ENCODE data around the gene CD244. TPM values are rescaled to one million over a fixed set of nuclear protein-coding genes. Genes with fewer than 3 reads are reported as not detected.

The CD244 gene
- total RNA-seq, 2 donors from 2014 or later, result 0.49 to 0.58 TPM

- Histone ChIP-seq H3K4me3 (no peak overlapping the region), H3K9me3 (no peaks in the 10 kb centered on the region), H3K27ac (no peak overlapping the region), H3K27me3 (no peaks in the 10 kb centered on the region), H3K9ac (ENCODE audit: low read depth in 2 of 2, low read length in 2 of 2) (no peak overlapping the region), H3K4me1 (no peaks in the 10 kb centered on the region), H3K36me3 (no peaks in the 10 kb centered on the region)
- no peak for TF ChIP-seq CTCF (IDR thresholded peaks at IDR 0.05)
- no peak for DNase-seq
- intact Hi-C loops (cut with DNase I), result no loop called here
These were observed 54.4 kb downstream of the CD244 start for GRCh38 chr1:160808289-160808688.

DNA sequence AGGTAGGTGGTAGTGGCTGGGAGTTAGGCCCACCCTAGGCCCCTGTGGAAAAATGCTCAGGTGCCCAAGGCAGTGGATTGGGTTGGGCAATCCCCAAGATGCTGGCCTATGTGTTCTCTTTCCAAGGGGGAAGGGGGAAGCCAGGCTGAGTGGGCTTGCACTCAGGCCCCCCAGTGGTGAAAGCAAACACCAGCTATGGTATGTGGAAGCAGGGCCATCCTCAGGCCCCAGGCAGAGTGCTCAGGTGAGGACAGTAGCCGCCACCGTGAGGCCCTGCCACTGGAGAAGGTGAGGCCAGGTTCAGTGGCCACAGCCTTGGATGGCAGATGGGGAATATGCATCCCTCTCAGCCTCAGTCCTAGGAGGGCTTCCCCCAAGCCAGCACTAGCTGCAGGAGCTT lies 54.9 kb downstream of the CD244 start:
- Histone ChIP-seq H3K9me3 (no peaks in the 10 kb centered on the region), H3K4me3 (no peak overlapping the region), H3K36me3 (no peaks in the 10 kb centered on the region), H3K27me3 (no peaks in the 10 kb centered on the region), H3K9ac (ENCODE audit: low read depth in 2 of 2, low read length in 2 of 2) (no peak overlapping the region), H3K27ac (no peak overlapping the region), H3K4me1 (no peaks in the 10 kb centered on the region)
- DNase-seq, result no peak
- intact Hi-C loops (cut with DNase I), result no loop called here
- no peak for TF ChIP-seq CTCF (IDR thresholded peaks at IDR 0.05)

- intact Hi-C loops (cut with DNase I), result no loop called here
- no peak overlapping the region for H3K27ac ChIP-seq
- DNase-seq, result no peak
- no peaks in the 10 kb centered on the region for H3K27me3 ChIP-seq
- no peak overlapping the region for H3K4me3 ChIP-seq
- H3K9me3 ChIP-seq, result no peaks in the 10 kb centered on the region
- H3K9ac ChIP-seq (ENCODE audit: low read depth in 2 of 2, low read length in 2 of 2), result no peak overlapping the region
- TF ChIP-seq CTCF (IDR thresholded peaks at IDR 0.05), result no peak
- H3K36me3 ChIP-seq, result no peaks in the 10 kb centered on the region
- no peaks in the 10 kb centered on the region for H3K4me1 ChIP-seq
These were observed 55.4 kb downstream of the CD244 start for GRCh38 chr1:160807247-160807646.

DNA sequence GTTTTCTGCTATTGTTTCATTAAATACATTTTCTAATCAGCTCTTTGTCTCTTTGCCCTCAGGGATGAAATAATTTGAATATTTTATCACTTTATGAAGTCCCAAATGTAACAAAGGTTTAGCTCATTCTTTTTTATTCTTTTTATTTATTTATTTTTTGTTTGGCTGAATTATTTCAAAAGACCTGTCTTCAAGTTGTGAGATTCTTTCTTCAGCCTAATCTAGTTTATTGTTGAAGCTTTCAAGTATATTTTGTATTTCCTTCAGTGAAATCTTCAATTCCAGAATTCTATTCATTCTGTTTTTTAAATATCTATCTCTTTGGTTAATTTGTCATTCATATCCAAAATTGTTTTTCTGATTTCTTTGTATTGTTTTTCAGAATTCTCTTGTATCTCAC lies 55.9 kb downstream of the CD244 start:
- no peak for DNase-seq
- Histone ChIP-seq H3K27ac (no peak overlapping the region), H3K36me3 (no peaks in the 10 kb centered on the region), H3K9ac (ENCODE audit: low read depth in 2 of 2, low read length in 2 of 2) (no peak overlapping the region), H3K27me3 (no peaks in the 10 kb centered on the region), H3K4me3 (no peak overlapping the region), H3K9me3 (no peaks in the 10 kb centered on the region), H3K4me1 (no peaks in the 10 kb centered on the region)
- intact Hi-C loops (cut with DNase I), result no loop called here
- TF ChIP-seq CTCF (IDR thresholded peaks at IDR 0.05), result no peak

DNA sequence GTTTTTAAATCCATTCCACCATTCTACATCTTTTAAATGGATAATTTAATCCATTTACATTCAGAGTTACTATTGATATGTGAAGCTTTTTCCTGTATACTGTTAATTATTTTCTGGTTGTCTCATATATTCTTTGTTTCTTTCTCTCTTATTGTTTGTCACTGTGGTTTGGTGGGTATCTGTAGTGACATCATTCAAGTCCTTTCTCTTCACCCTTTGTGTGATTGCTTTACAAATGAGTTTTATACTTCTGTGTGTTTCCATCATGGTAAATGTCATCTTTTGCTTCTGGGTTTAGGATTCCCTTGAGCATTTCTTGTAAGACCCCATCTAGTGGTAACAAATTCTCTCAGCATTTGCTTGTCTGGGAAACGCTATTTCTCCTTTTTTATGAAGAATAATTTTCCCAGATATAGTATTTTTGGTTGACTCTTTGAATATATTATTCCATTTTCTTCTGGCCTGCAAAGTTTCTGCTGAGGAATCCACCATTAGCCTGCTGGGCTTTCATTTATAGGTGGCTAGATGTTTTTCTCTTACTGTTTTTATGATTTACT lies 56.5 kb downstream of the CD244 start:
- DNase-seq, result no peak
- Histone ChIP-seq H3K4me1 (no peaks in the 10 kb centered on the region), H3K27ac (no peak overlapping the region), H3K9ac (ENCODE audit: low read depth in 2 of 2, low read length in 2 of 2) (no peak overlapping the region), H3K27me3 (no peaks in the 10 kb centered on the region), H3K36me3 (no peaks in the 10 kb centered on the region), H3K4me3 (no peak overlapping the region), H3K9me3 (no peaks in the 10 kb centered on the region)
- intact Hi-C loops (cut with DNase I), result no loop called here
- TF ChIP-seq CTCF (IDR thresholded peaks at IDR 0.05), result no peak
